Measurements from ENCODE around the gene PSMB4. TPM values are rescaled to one million over a fixed set of nuclear protein-coding genes. Genes with fewer than 3 reads are reported as not detected.
A peak's percentile ranks its signal among the peaks of the same experiment; 100 is the strongest.

PSMB4 gene
- total RNA-seq, 4 donors from 2014 or later: 192 to 245 (median 232) TPM

GRCh38 chr1:151372058-151372934 lies 27.1 kb upstream of the PSMB4 start, which contains the start of gene SELENBP1:
SELENBP1 (minus strand) TSS chr1:151372705; CDS start chr1:151372641, 64 bp downstream.
- peak within 1 kb of the TSS; percentile 61 to 90 (median 86) for H3K27ac ChIP-seq

DNA sequence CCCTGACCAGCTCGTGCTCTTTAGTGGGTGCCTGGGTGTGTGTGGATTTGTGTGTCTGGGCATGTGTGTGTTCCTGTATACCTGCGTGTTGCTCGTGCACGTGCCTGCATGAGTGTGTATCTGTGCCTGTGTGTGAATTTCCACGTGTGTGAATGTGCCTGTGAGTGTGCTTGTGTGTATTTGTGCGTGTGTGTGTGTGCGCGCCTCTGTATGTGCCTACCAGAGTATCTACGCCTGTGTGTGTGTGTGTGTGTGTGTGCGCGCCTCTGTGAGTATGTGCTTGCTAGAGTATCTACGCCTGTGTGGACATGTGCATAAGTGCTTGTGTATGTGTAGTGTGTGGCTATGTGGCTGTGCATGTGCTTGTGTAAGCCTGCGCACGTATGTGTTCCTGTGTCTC lies 26.2 kb upstream of the PSMB4 start:
- ATAC-seq: no peak
- Histone ChIP-seq H3K9me3 (no peaks in the 10 kb centered on the region), H3K4me1 (peaks cover 3 to 54% (median 37%) of the 10 kb centered on the region in 3 donors), H3K27ac (peak overlapping the region in 3 of 4 donors; percentile 85 to 90 (median 87)), H3K4me3 (no peak overlapping the region), H3K36me3 (peaks cover 0 to 12% of the 10 kb centered on the region in 2 donors), H3K27me3 (no peaks in the 10 kb centered on the region)
- 84% methylated on average over 9 of the region's 14 CpGs; no CpG with 5 or more reads in 1 of the 2 donors for WGBS, 2 donors (ENCODE audit: low coverage in 1 of 2)
- TF ChIP-seq POLR2A (IDR thresholded peaks at IDR 0.05): no peak
- no peak for TF ChIP-seq POLR2AphosphoS5 (IDR thresholded peaks at IDR 0.05)
- TF ChIP-seq, protein P1, sequence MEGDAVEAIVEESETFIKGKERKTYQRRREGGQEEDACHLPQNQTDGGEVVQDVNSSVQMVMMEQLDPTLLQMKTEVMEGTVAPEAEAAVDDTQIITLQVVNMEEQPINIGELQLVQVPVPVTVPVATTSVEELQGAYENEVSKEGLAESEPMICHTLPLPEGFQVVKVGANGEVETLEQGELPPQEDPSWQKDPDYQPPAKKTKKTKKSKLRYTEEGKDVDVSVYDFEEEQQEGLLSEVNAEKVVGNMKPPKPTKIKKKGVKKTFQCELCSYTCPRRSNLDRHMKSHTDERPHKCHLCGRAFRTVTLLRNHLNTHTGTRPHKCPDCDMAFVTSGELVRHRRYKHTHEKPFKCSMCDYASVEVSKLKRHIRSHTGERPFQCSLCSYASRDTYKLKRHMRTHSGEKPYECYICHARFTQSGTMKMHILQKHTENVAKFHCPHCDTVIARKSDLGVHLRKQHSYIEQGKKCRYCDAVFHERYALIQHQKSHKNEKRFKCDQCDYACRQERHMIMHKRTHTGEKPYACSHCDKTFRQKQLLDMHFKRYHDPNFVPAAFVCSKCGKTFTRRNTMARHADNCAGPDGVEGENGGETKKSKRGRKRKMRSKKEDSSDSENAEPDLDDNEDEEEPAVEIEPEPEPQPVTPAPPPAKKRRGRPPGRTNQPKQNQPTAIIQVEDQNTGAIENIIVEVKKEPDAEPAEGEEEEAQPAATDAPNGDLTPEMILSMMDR (IDR thresholded peaks at IDR 0.05): no peak
- TF ChIP-seq EP300 (IDR thresholded peaks at IDR 0.05): no peak

More at GRCh38 chr1:151372058-151372934, 27.1 kb upstream of the PSMB4 start, which contains the start of gene SELENBP1:
- peak; percentile 80 for ATAC-seq
- TF ChIP-seq POLR2AphosphoS5 (IDR thresholded peaks at IDR 0.05) (peak; percentile 62), EP300 (IDR thresholded peaks at IDR 0.05) (no peak), POLR2A (IDR thresholded peaks at IDR 0.05) (peak; percentile 44 to 74)
- TF ChIP-seq, protein P1 (IDR thresholded peaks at IDR 0.05): no peak
- Histone ChIP-seq H3K36me3 (peaks cover 0 to 21% of the 10 kb centered on the region in 2 donors), H3K9me3 (no peaks in the 10 kb centered on the region), H3K4me1 (peaks cover 3 to 63% (median 43%) of the 10 kb centered on the region in 3 donors), H3K4me3 (peak within 1 kb of the TSS; percentile 38 to 59), H3K27me3 (no peaks in the 10 kb centered on the region)
- 0 to 6% methylated on average over 2 to 4 of the region's 11 CpGs for WGBS, 2 donors (ENCODE audit: low coverage in 1 of 2)

DNA sequence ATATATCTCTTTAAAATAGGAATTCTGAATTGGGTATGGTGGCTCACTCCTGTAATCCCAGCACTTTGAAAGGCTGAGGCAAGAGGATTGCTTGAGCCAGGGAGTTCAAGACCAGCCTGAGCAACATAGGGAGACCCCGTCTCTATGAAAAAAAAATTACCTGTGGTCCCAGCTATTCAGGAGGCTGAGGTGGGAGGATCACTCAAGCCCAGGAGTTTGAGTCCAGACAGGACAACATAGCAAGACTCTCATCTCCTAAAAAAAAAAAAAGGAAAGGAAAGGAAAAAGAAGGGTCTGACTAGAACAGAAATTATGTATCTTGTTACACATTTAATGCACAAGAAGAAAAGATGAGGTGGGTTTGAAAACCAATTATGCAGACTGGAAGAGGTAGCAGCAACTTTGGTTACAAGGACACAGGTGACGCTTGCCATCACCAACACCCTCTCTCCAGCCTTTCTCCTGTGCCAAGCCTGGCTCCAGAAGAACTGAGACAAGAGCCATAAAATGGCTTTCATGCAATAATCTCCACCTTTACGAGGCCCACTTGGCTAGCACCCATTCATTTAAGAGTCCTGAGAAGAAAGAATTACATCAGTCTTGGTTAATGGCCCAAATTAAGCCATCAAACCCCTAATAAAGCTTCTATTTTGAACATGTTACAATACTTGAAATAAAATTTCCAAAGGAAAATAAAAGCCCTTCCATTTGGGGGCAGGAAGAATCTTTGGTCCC lies 22.1 kb upstream of the PSMB4 start:
- WGBS, 2 donors (ENCODE audit: low coverage in 1 of 2): 81 to 90% methylated on average over 2 to 3 of the region's 3 CpGs
- TF ChIP-seq EP300 (IDR thresholded peaks at IDR 0.05) (no peak), POLR2AphosphoS5 (IDR thresholded peaks at IDR 0.05) (no peak), POLR2A (IDR thresholded peaks at IDR 0.05) (no peak)
- TF ChIP-seq, protein P1 (IDR thresholded peaks at IDR 0.05): no peak
- H3K4me1 ChIP-seq: peaks cover 0 to 13% (median 6%) of the 10 kb centered on the region in 3 donors
- no peak overlapping the region for H3K27ac ChIP-seq
- H3K36me3 ChIP-seq: no peaks in the 10 kb centered on the region
- no peak for ATAC-seq
- no peaks in the 10 kb centered on the region for H3K27me3 ChIP-seq
- H3K9me3 ChIP-seq: no peaks in the 10 kb centered on the region
- H3K4me3 ChIP-seq: no peak overlapping the region

DNA sequence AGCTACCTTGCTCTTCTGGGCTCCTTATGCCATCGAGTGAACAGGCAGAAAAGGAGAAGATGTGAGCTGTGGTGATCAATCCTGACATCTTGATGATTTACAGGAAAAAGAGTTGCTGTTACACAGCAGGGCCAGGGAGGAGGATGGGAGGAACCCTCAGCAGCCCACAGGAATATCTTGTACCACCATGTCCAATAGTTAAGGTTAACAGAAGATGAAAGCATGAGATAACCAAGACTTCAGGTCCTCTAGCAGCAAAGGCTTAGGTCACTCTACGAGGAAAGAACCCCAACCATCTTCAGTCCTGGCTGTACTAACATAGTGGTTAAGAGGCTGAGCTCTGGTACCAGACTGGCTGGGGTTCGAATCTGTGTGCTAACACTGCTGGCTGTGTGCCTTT lies 14.8 kb upstream of the PSMB4 start:
- Histone ChIP-seq H3K9me3 (no peaks in the 10 kb centered on the region), H3K36me3 (no peaks in the 10 kb centered on the region), H3K4me1 (no peaks in the 10 kb centered on the region), H3K4me3 (no peak overlapping the region), H3K27me3 (no peaks in the 10 kb centered on the region), H3K27ac (no peak overlapping the region)
- 43 to 80% methylated on average over 1 to 2 of the region's 3 CpGs for WGBS, 2 donors (ENCODE audit: low coverage in 1 of 2)
- no peak for ATAC-seq
- no peak for TF ChIP-seq POLR2A (IDR thresholded peaks at IDR 0.05)
- no peak for TF ChIP-seq POLR2AphosphoS5 (IDR thresholded peaks at IDR 0.05)
- TF ChIP-seq EP300 (IDR thresholded peaks at IDR 0.05): no peak
- TF ChIP-seq, protein P1 (IDR thresholded peaks at IDR 0.05): no peak

Measured in gastroesophageal sphincter (tissue), 4 donors.